Measurements from ENCODE around the gene UNK. TPM values are rescaled to one million over a fixed set of nuclear protein-coding genes. Genes with fewer than 3 reads are reported as not detected.

Gene UNK
- total and polyA plus RNA-seq, 7 donors: 12.7 to 29.6 (median 23.5) TPM

GRCh38 chr17:75807861-75808260, 23.3 kb downstream of the UNK start:
- intact Hi-C loops (cut with DNase I): no loop called here
- WGBS, 2 donors: 91 to 96% methylated on average over 3 of the region's 3 CpGs
- peak overlapping the region in 2 of 4 donors; percentile 55 to 74 for H3K27ac ChIP-seq
- peaks cover 5 to 36% (median 18%) of the 10 kb centered on the region in 4 donors for H3K36me3 ChIP-seq
- H3K4me3 ChIP-seq: no peak overlapping the region
- H3K27me3 ChIP-seq: no peaks in the 10 kb centered on the region
- peaks cover 0 to 10% (median 0%) of the 10 kb centered on the region in 4 donors for H3K4me1 ChIP-seq
- DNase-seq: no peak
- TF ChIP-seq POLR2AphosphoS5 (IDR thresholded peaks at IDR 0.05) (no peak), EP300 (IDR thresholded peaks at IDR 0.05) (no peak), POLR2A (IDR thresholded peaks at IDR 0.05) (no peak)
- TF ChIP-seq, protein P1, sequence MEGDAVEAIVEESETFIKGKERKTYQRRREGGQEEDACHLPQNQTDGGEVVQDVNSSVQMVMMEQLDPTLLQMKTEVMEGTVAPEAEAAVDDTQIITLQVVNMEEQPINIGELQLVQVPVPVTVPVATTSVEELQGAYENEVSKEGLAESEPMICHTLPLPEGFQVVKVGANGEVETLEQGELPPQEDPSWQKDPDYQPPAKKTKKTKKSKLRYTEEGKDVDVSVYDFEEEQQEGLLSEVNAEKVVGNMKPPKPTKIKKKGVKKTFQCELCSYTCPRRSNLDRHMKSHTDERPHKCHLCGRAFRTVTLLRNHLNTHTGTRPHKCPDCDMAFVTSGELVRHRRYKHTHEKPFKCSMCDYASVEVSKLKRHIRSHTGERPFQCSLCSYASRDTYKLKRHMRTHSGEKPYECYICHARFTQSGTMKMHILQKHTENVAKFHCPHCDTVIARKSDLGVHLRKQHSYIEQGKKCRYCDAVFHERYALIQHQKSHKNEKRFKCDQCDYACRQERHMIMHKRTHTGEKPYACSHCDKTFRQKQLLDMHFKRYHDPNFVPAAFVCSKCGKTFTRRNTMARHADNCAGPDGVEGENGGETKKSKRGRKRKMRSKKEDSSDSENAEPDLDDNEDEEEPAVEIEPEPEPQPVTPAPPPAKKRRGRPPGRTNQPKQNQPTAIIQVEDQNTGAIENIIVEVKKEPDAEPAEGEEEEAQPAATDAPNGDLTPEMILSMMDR (IDR thresholded peaks at IDR 0.05): no peak
- H3K9me3 ChIP-seq: no peaks in the 10 kb centered on the region

GRCh38 chr17:75808549-75808904, 23.9 kb downstream of the UNK start:
- no peak for DNase-seq
- WGBS, 2 donors: 84 to 86% methylated on average over 4 of the region's 4 CpGs
- intact Hi-C loops (cut with DNase I): no loop called here
- TF ChIP-seq EP300 (IDR thresholded peaks at IDR 0.05) (no peak), POLR2A (IDR thresholded peaks at IDR 0.05) (no peak), POLR2AphosphoS5 (IDR thresholded peaks at IDR 0.05) (no peak)
- TF ChIP-seq, protein P1 (IDR thresholded peaks at IDR 0.05): no peak
- Histone ChIP-seq H3K9me3 (no peaks in the 10 kb centered on the region), H3K4me1 (peaks cover 0 to 10% (median 0%) of the 10 kb centered on the region in 4 donors), H3K36me3 (peaks cover 12 to 42% (median 24%) of the 10 kb centered on the region in 4 donors), H3K27ac (peak overlapping the region; percentile 33 to 74 (median 48)), H3K4me3 (no peak overlapping the region), H3K27me3 (no peaks in the 10 kb centered on the region)

GRCh38 chr17:75808905-75809621, 24.5 kb downstream of the UNK start:
- WGBS, 2 donors: 86 to 87% methylated on average over 18 of the region's 18 CpGs
- Histone ChIP-seq H3K27me3 (no peaks in the 10 kb centered on the region), H3K4me1 (peaks cover 0 to 10% (median 0%) of the 10 kb centered on the region in 4 donors), H3K36me3 (peaks cover 17 to 48% (median 29%) of the 10 kb centered on the region in 4 donors), H3K9me3 (no peaks in the 10 kb centered on the region), H3K27ac (peak overlapping the region; percentile 42 to 74 (median 54)), H3K4me3 (no peak overlapping the region)
- intact Hi-C loops (cut with DNase I): no loop called here
- TF ChIP-seq POLR2AphosphoS5 (IDR thresholded peaks at IDR 0.05): peak in 1 of 4 donors; percentile 42
- TF ChIP-seq, protein P1 (IDR thresholded peaks at IDR 0.05): no peak
- peak; percentile 88 for DNase-seq

DNA sequence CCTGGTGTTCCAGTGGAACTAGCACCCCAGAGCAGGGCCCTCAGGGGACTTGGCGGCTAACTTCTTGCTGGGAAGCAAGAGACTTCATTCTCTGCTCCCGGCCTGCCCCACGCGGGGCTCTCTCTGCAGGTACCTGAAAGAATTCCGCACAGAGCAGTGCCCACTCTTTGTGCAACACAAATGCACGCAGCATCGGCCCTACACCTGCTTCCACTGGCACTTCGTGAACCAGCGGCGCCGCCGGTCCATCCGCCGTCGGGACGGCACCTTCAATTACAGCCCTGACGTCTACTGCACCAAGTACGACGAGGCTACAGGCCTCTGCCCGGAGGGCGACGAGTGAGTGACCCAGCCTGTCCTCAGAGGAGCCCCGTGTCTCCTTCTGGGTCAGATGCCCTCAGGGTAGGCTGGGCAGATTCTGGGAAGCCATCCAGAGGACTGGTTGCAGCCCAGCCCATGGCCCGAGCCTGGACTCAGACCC, 25.1 kb downstream of the UNK start:
- intact Hi-C loops (cut with DNase I): no loop called here
- TF ChIP-seq, protein P1 (IDR thresholded peaks at IDR 0.05): no peak
- TF ChIP-seq EP300 (IDR thresholded peaks at IDR 0.05) (no peak), POLR2A (IDR thresholded peaks at IDR 0.05) (no peak), POLR2AphosphoS5 (IDR thresholded peaks at IDR 0.05) (no peak)
- peak overlapping the region; percentile 1 to 74 (median 54) for H3K27ac ChIP-seq
- DNase-seq: no peak
- peaks cover 19 to 54% (median 29%) of the 10 kb centered on the region in 4 donors for H3K36me3 ChIP-seq
- H3K27me3 ChIP-seq: no peaks in the 10 kb centered on the region
- 93 to 95% methylated on average over 24 of the region's 24 CpGs for WGBS, 2 donors
- H3K9me3 ChIP-seq: no peaks in the 10 kb centered on the region
- peaks cover 0 to 10% (median 0%) of the 10 kb centered on the region in 4 donors for H3K4me1 ChIP-seq
- no peak overlapping the region for H3K4me3 ChIP-seq

Measured in sigmoid colon (tissue), 7 donors.